ENCODE data around the gene PPFIBP1. TPM values are rescaled to one million over a fixed set of nuclear protein-coding genes. Genes with fewer than 3 reads are reported as not detected.

PPFIBP1 gene
- total RNA-seq, 3 donors from 2014 or later: 37.0 to 79.4 (median 40.4) TPM

GRCh38 chr12:27527512-27527911 is 3.5 kb downstream of the PPFIBP1 start:
- ATAC-seq (no peak), DNase-seq (no peak)
- Histone ChIP-seq H3K9me3 (no peaks in the 10 kb centered on the region), H3K36me3 (ENCODE audit: low read depth) (no peaks in the 10 kb centered on the region), H3K4me3 (no peak overlapping the region), H3K4me1 (ENCODE audit: low read depth) (peaks cover 5% of the 10 kb centered on the region)
- TF ChIP-seq, protein P1, sequence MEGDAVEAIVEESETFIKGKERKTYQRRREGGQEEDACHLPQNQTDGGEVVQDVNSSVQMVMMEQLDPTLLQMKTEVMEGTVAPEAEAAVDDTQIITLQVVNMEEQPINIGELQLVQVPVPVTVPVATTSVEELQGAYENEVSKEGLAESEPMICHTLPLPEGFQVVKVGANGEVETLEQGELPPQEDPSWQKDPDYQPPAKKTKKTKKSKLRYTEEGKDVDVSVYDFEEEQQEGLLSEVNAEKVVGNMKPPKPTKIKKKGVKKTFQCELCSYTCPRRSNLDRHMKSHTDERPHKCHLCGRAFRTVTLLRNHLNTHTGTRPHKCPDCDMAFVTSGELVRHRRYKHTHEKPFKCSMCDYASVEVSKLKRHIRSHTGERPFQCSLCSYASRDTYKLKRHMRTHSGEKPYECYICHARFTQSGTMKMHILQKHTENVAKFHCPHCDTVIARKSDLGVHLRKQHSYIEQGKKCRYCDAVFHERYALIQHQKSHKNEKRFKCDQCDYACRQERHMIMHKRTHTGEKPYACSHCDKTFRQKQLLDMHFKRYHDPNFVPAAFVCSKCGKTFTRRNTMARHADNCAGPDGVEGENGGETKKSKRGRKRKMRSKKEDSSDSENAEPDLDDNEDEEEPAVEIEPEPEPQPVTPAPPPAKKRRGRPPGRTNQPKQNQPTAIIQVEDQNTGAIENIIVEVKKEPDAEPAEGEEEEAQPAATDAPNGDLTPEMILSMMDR (IDR thresholded peaks at IDR 0.05): no peak
- intact Hi-C loops (cut with DNase I, micrococcal nuclease): no loop called here

DNA sequence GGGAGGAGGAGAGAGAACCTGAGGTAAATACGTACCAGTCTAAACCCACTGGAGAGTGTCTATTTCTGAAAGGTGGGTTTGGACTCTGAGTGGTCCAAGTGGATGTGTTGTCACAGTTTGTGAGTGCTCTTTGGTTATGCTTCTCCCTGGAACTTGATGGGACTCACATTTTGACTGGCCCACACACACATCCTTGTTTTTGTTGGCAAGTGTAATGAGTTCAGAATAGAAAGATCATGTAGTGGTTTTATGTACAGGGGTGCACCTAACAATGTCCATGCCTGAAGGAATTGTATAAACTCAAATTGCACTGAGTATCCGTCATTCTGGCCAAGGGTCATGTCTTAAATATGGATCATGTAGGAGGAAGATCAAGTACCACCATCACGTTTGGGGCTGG is 4.8 kb downstream of the PPFIBP1 start:
- TF ChIP-seq, protein P1 (IDR thresholded peaks at IDR 0.05): no peak
- DNase-seq (no peak), ATAC-seq (no peak)
- Histone ChIP-seq H3K4me3 (no peak overlapping the region), H3K9me3 (no peaks in the 10 kb centered on the region), H3K4me1 (ENCODE audit: low read depth) (no peaks in the 10 kb centered on the region), H3K36me3 (ENCODE audit: low read depth) (no peaks in the 10 kb centered on the region)
- intact Hi-C loops (cut with DNase I, micrococcal nuclease): no loop called here

- no peaks in the 10 kb centered on the region for H3K36me3 ChIP-seq (ENCODE audit: low read depth)
- intact Hi-C loops (cut with DNase I, micrococcal nuclease): no loop called here
- H3K4me1 ChIP-seq (ENCODE audit: low read depth): no peaks in the 10 kb centered on the region
- TF ChIP-seq, protein P1 (IDR thresholded peaks at IDR 0.05): no peak
- H3K4me3 ChIP-seq: no peak overlapping the region
- ATAC-seq (peak; percentile 16), DNase-seq (no peak)
- H3K9me3 ChIP-seq: no peaks in the 10 kb centered on the region
Observed at GRCh38 chr12:27530157-27530922, 6.3 kb downstream of the PPFIBP1 start.

DNA sequence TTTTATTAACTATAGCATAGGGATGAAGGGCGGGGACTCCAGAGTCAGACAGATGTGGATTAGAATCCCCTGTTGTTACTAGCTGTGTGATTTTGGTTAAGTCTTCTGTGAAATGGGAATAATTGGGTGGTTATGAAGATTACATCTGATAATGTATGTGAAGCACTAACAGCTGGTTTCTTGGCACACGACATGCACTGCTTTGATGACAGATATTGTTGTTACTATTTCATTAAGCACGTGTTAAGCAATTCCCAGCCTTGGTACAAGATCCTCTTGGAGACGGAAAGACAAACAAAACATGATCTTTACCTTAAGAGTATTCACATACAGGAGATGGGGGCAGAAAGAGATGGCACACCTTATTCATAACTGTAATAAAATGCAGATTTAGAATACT is 7.9 kb downstream of the PPFIBP1 start:
- ATAC-seq (no peak), DNase-seq (no peak)
- Histone ChIP-seq H3K9me3 (no peaks in the 10 kb centered on the region), H3K4me3 (no peak overlapping the region), H3K4me1 (ENCODE audit: low read depth) (no peaks in the 10 kb centered on the region), H3K36me3 (ENCODE audit: low read depth) (no peaks in the 10 kb centered on the region)
- TF ChIP-seq, protein P1 (IDR thresholded peaks at IDR 0.05): no peak
- intact Hi-C loops (cut with DNase I, micrococcal nuclease): no loop called here

DNA sequence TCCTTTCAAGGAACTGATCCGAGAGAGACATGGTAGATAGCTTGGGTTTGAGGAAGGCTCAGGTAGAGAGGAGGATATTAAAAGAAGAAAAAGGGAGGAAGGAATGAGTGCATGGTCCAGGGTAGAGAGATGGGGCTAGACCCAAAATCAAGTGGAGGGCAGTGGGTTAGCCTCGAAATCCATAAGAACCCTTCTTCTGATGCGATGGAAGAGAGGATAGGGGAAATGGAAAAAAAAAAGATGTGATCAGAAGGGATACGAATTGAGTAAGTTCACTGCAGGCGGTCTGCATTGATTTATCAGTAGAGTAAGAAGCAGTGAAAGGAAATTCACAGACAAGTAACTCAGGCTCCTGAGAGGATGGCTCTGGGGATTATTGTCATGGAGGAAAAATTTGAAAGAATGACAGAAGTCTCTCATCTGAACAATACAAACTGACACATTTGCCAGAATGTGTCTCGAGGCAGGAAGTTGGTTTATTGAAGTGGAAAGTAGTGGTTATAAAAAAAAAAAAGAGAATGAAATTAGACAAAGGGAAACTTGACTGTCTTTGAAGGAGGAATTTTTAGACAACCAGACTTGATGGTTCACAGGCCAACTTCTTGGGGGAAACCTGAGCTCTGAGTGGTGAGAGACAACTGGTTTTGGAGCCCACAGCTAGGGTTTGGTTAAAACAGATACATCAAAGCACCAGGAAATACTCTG is 10.2 kb downstream of the PPFIBP1 start:
- Histone ChIP-seq H3K36me3 (ENCODE audit: low read depth) (no peaks in the 10 kb centered on the region), H3K9me3 (no peaks in the 10 kb centered on the region), H3K4me1 (ENCODE audit: low read depth) (no peaks in the 10 kb centered on the region), H3K4me3 (no peak overlapping the region)
- intact Hi-C loops (cut with DNase I, micrococcal nuclease): no loop called here
- TF ChIP-seq, protein P1 (IDR thresholded peaks at IDR 0.05): no peak
- ATAC-seq (no peak), DNase-seq (no peak)

All from mucosa of descending colon (tissue), 3 donors.